Measurements from ENCODE around the gene KIAA0825.

- TF ChIP-seq CTCF (IDR thresholded peaks at IDR 0.05; ENCODE audit: low read depth, low read length) (no peak), POLR2A (IDR thresholded peaks at IDR 0.05; ENCODE audit: extremely low read depth, insufficient read length) (no peak)
These were observed 301.2 kb downstream of the KIAA0825 start for GRCh38 chr5:94316916-94317838.
